ENCODE data around the gene NANS. TPM values are rescaled to one million over a fixed set of nuclear protein-coding genes. Genes with fewer than 3 reads are reported as not detected.

NANS gene
- total and polyA plus RNA-seq, 2 of the 13 experiments (the other 11 are each of a cell fraction or from before 2014, with no cell fraction given): 86.9 to 203 TPM

DNA sequence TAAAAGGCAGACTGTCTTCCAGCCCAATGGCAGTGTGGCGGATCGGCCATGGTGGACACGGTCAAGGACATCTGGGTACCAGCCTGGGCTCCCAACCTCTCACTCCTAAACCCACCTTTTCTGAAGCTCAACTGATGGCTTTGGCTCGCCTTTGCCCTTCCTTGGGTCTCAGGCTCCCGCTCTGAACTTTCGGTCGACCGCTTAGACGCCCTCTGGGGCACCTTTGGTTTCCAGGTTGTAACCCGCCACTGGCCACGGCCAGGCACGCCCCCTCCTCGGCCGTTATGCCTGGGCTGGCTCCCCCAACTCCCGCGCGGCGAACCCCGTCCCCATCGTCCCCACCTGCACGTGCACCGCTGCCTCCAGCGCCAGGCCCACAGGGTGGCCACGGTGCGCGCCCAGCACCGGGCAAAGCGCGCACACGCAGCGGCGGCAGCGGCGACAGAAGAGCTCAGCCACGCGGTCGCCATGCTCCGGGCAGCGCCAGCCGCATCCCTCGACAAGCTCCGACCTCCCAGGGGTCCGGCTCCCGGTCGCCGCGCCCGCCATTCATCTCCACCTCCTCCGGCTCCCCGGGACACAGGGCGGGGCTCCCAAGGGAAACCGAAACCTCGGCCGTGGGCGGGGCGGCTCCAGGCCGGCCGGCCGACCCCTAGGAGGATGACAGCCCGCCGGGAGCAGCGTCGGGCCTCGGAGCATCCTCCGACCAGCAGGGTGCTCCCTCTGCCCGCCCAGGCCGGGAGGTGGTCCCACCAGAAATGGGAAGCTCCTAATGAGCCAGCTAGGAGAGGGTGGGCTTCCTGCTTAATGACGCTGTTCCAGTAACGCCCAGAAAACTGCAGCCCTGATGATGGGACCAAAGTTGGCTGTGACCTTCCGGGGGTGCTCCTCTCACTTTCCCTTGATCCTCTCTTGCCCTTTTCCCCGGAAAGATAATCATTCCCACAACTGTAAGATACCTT is 62.4 kb downstream of the NANS start, which contains the start of gene TRIM14:
Gene TRIM14, minus strand, starts transcription at position 583 of the 962 bp plus-strand sequence. Its CDS starts 34 bp downstream, at position 549.
- ChIA-PET CTCF (ENCODE audit: low intra/inter-chr PET ratio, low total read pairs) (interaction anchor here (0.9 kb wide), 1 partner anchor 74 kb away, joined by 3 read pairs; the partner anchor contains the start of gene CORO2A), POLR2A (interaction anchor here (0.8 to 3.4 kb wide), 15 partner anchors 9 to 138 kb away, joined by 3 to 27 read pairs (median 7); partner anchors contain the start of genes CORO2A, NANS and TBC1D2)
- Histone ChIP-seq H2AFZ (ENCODE audit: low read length) (peak within 1 kb of the TSS; percentile 79), H3K79me2 (ENCODE audit: insufficient read depth, low read length) (peaks cover 4% of the 10 kb centered on the region), H3K27me3 (ENCODE audit: control insufficient read depth in 1 of 2, insufficient read depth in 2 of 2, low read length in 2 of 2) (no peaks in the 10 kb centered on the region), H3K4me1 (ENCODE audit: insufficient read depth, low read length) (peaks cover 19% of the 10 kb centered on the region), H3K27ac (ENCODE audit: extremely low read length, insufficient read depth, low read length) (peak within 1 kb of the TSS; percentile 81), H3K9ac (ENCODE audit: insufficient read depth, low read depth, low read length) (peak within 1 kb of the TSS; percentile 60), H3K9me3 (ENCODE audit: low read length) (no peaks in the 10 kb centered on the region), H4K20me1 (ENCODE audit: insufficient read depth, low read length) (no peaks in the 10 kb centered on the region), H3K36me3 (replicated peaks in 1 of 2; ENCODE audit: control insufficient read depth in 1 of 2, insufficient read depth in 2 of 2, low read length in 2 of 2) (no peaks in the 10 kb centered on the region), H3K4me3 (replicated peaks in 1 of 3; ENCODE audit: insufficient read depth in 1 of 3, low read depth in 2 of 3, low read length in 3 of 3) (peak within 1 kb of the TSS; percentile 57 to 87 (median 81)), H3K4me2 (ENCODE audit: low read depth, low read length) (peak within 1 kb of the TSS; percentile 76)
- no peak for FAIRE-seq
- in situ Hi-C loops (cut with HindIII; ENCODE audit: extremely low pct_ligation_motif_present, low pct_unique_long_range_greater_than_20kb) (loop anchor here (5.0 kb wide), 1 partner anchor 73 kb away; the partner anchor contains the start of gene CORO2A), intact Hi-C loops (cut with micrococcal nuclease; ENCODE audit: unreplicated experiment) (loop anchor here (1.0 to 10.0 kb wide), 3 partner anchors 46 to 146 kb away; partner anchors contain the start of gene CORO2A)
- peak; percentile 88 for ATAC-seq
- 3% methylated on average over 9 of the region's 71 CpGs for WGBS (ENCODE audit: low lambda C conversion rate)
- no TSS peak for BruUV-seq (replicated peaks)
- DNase-seq (ENCODE audit: low spot score): peak; percentile 69
- TF ChIP-seq NFYB (CRISPR knock-in tag; IDR thresholded peaks at IDR 0.05) (no peak), IKZF5 (CRISPR knock-in tag; IDR thresholded peaks at IDR 0.05) (no peak), GABPA (IDR thresholded peaks at IDR 0.05; ENCODE audit: low read depth, low read length) (no peak; the same call in 1 of the 2 replicates), GABPA (CRISPR knock-in tag; IDR thresholded peaks at IDR 0.05; ENCODE audit: low read depth) (no peak), NFRKB (IDR thresholded peaks at IDR 0.05) (no peak), HDAC6 (IDR thresholded peaks at IDR 0.05; ENCODE audit: low read depth, low read length) (no peak), ZNF136 (CRISPR knock-in tag; IDR thresholded peaks at IDR 0.05; ENCODE audit: low read depth) (0 out of 2 replicates have a peak, but pooled peaks have one; percentile 32), CREB3 (CRISPR knock-in tag; IDR thresholded peaks at IDR 0.05) (no peak), POLR2AphosphoS2 (IDR thresholded peaks at IDR 0.05; ENCODE audit: low read depth, low read length) (no peak), ZNF547 (CRISPR knock-in tag; IDR thresholded peaks at IDR 0.05) (no peak; the same call in 1 of the 2 replicates), SATB2 (CRISPR knock-in tag; IDR thresholded peaks at IDR 0.05) (no peak), KDM4B (CRISPR knock-in tag; IDR thresholded peaks at IDR 0.05) (no peak)
- TF ChIP-seq, protein P1, sequence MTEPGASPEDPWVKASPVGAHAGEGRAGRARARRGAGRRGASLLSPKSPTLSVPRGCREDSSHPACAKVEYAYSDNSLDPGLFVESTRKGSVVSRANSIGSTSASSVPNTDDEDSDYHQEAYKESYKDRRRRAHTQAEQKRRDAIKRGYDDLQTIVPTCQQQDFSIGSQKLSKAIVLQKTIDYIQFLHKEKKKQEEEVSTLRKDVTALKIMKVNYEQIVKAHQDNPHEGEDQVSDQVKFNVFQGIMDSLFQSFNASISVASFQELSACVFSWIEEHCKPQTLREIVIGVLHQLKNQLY (CRISPR knock-in tag; IDR thresholded peaks at IDR 0.05): no peak
- TF ChIP-seq, protein P2, sequence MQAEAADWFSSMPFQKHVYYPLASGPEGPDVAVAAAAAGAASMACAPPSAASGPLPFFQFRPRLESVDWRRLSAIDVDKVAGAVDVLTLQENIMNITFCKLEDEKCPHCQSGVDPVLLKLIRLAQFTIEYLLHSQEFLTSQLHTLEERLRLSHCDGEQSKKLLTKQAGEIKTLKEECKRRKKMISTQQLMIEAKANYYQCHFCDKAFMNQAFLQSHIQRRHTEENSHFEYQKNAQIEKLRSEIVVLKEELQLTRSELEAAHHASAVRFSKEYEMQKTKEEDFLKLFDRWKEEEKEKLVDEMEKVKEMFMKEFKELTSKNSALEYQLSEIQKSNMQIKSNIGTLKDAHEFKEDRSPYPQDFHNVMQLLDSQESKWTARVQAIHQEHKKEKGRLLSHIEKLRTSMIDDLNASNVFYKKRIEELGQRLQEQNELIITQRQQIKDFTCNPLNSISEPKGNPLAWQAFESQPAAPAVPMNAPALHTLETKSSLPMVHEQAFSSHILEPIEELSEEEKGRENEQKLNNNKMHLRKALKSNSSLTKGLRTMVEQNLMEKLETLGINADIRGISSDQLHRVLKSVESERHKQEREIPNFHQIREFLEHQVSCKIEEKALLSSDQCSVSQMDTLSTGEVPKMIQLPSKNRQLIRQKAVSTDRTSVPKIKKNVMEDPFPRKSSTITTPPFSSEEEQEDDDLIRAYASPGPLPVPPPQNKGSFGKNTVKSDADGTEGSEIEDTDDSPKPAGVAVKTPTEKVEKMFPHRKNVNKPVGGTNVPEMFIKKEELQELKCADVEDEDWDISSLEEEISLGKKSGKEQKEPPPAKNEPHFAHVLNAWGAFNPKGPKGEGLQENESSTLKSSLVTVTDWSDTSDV (CRISPR knock-in tag; IDR thresholded peaks at IDR 0.05): peak; percentile 75; the same call in 1 of the 2 replicates
- TF ChIP-seq, protein P3, sequence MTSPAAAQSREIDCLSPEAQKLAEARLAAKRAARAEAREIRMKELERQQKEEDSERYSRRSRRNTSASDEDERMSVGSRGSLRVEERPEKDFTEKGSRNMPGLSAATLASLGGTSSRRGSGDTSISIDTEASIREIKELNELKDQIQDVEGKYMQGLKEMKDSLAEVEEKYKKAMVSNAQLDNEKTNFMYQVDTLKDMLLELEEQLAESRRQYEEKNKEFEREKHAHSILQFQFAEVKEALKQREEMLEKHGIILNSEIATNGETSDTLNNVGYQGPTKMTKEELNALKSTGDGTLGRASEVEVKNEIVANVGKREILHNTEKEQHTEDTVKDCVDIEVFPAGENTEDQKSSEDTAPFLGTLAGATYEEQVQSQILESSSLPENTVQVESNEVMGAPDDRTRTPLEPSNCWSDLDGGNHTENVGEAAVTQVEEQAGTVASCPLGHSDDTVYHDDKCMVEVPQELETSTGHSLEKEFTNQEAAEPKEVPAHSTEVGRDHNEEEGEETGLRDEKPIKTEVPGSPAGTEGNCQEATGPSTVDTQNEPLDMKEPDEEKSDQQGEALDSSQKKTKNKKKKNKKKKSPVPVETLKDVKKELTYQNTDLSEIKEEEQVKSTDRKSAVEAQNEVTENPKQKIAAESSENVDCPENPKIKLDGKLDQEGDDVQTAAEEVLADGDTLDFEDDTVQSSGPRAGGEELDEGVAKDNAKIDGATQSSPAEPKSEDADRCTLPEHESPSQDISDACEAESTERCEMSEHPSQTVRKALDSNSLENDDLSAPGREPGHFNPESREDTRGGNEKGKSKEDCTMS (CRISPR knock-in tag; conservative IDR thresholded peaks at IDR 0.05): no peak

Measured in HepG2 (cell line).